Central memory CD8-positive, alpha-beta T cell (primary cell): ENCODE results near the gene MIS18A.

ENCODE experiments used
- ATAC-seq: fragments of 150-1000 bp; cut with Tn5 transposase; replicated peaks from 2 replicates; pipeline ENCODE4 v1.10.0; 2022; ENCODE audit warnings: mild to moderate bottlenecking, moderate FRiP score, moderate number of reproducible peaks; ENCODE audit not compliant: poor library complexity, severe bottlenecking; ENCODE audit errors: extremely low read depth
- DNase-seq, 2 donors: peaks; one replicate each; pipeline ENCODE4 v3.0.0; 2021; ENCODE audit warnings: low spot score in 2 of 2
- H3K27ac Mint-ChIP-seq: one replicate; pipeline ENCODE4 v1.8.0; 2022; ENCODE audit warnings: low read depth, mild to moderate bottlenecking, moderate library complexity, mixed read lengths
- H3K27me3 Mint-ChIP-seq: one replicate; pipeline ENCODE4 v1.8.0; 2022; ENCODE audit warnings: mixed read lengths
- H3K36me3 Mint-ChIP-seq: one replicate; pipeline ENCODE4 v1.8.0; 2022; ENCODE audit warnings: mild to moderate bottlenecking, moderate library complexity, mixed read lengths; ENCODE audit not compliant: insufficient read depth
- H3K4me1 Mint-ChIP-seq: one replicate; pipeline ENCODE4 v1.8.0; 2022; ENCODE audit warnings: mixed read lengths
- H3K4me3 Mint-ChIP-seq: one replicate; pipeline ENCODE4 v1.8.0; 2022; ENCODE audit warnings: mild to moderate bottlenecking, moderate library complexity, mixed read lengths
- H3K9me3 Mint-ChIP-seq: one replicate; pipeline ENCODE4 v1.8.0; 2022; ENCODE audit warnings: mixed read lengths

The MIS18A gene

DNA sequence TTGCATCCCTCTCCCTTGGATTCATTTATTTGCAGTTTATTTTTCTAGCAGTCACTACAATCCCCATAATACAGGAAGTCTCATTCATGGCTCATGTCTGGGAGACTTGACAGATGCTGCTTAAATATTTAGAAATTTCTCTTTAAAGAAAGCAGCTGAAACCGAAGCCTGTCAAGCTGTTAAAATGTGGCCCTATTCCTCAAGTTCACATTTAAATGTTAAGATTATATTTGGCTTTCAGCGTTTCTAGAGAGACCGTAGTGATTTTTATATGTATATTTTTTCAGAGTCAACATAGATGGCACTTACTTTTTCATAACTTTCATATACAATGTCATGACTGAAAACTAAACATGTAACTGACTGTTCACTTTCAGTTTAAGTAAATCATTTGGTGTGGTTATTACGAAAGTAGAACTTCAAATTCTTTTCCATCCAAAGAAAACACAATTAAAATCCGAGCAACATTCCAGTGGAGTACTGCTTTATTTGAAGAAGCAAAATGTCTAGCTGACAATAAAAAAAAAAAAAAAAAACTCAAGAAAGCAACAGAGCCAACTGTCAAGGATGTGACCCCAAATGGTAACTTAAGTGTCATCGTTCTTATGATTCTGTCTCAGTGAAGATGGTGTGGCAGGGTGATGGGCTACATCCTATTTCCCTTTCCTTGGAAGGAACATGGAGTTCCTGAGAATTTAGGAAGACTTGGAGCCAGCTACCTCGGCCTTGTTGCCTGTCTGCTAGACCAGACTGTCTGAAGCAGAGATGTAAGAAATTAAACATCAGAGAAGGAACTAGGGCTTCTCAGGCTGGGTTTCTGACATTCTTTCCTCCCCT is 37.8 kb downstream of the MIS18A start:
- Mint-ChIP-seq H3K9me3 (peaks cover 6% of the 10 kb centered on the region), H3K4me1 (no peaks in the 10 kb centered on the region), H3K4me3 (no peak overlapping the region), H3K27me3 (peaks cover 29% of the 10 kb centered on the region), H3K36me3 (peaks cover 2% of the 10 kb centered on the region), H3K27ac (no peak overlapping the region)
- no peak for ATAC-seq
- no peak for DNase-seq

DNA sequence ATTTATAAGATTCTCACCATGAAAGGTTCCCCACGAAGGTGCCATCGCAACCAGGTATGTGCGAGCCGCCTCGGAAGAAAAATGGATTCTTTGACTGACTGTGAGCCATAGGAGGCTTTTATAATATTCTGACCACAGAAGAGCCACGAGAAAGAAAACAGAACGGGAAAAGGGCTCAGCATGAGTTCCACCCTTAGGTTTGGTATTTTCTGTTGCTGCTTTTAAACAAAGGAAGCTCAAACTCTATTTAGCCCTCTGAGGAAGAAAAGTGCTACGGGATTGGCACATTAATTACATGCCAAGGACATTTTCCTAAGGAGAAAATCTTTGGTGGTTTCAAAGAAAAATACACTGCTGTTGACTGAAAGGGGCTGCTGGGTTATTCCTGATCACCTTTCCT is 39.3 kb downstream of the MIS18A start:
- H3K4me3 Mint-ChIP-seq: no peak overlapping the region
- peaks cover 2% of the 10 kb centered on the region for H3K36me3 Mint-ChIP-seq
- H3K9me3 Mint-ChIP-seq: peaks cover 6% of the 10 kb centered on the region
- no peak for ATAC-seq
- H3K4me1 Mint-ChIP-seq: no peaks in the 10 kb centered on the region
- no peak overlapping the region for H3K27ac Mint-ChIP-seq
- H3K27me3 Mint-ChIP-seq: peaks cover 17% of the 10 kb centered on the region
- DNase-seq: no peak

DNA sequence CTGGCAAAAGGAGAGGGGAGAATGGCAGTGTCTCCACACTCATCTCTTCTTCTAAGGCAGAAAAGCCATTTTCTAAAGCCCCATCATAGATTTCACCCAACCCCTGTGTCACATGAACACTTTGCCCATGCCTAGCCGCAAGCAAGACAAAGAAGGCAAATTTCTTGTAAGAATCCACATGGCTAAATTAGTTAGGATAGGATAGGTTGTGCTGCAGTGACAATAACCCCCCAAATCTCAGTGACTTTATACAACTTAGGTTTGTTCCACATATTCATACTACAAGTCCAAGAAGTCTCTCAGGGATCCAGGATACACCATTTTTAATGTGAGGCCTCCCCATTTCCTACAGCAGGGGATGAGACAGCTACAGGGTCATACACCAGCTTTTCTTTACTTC is 40.8 kb downstream of the MIS18A start:
- DNase-seq (no peak), ATAC-seq (no peak)
- Mint-ChIP-seq H3K36me3 (peaks cover 2% of the 10 kb centered on the region), H3K4me1 (no peaks in the 10 kb centered on the region), H3K9me3 (peaks cover 6% of the 10 kb centered on the region), H3K27ac (no peak overlapping the region), H3K4me3 (no peak overlapping the region), H3K27me3 (peaks cover 26% of the 10 kb centered on the region)

GRCh38 chr21:32237021-32237420 is 41.8 kb downstream of the MIS18A start:
- H3K9me3 Mint-ChIP-seq: peaks cover 6% of the 10 kb centered on the region
- H3K27ac Mint-ChIP-seq: no peak overlapping the region
- H3K4me1 Mint-ChIP-seq: no peaks in the 10 kb centered on the region
- H3K4me3 Mint-ChIP-seq: no peak overlapping the region
- peaks cover 27% of the 10 kb centered on the region for H3K27me3 Mint-ChIP-seq
- ATAC-seq (no peak), DNase-seq (no peak)
- H3K36me3 Mint-ChIP-seq: peaks cover 2% of the 10 kb centered on the region

DNA sequence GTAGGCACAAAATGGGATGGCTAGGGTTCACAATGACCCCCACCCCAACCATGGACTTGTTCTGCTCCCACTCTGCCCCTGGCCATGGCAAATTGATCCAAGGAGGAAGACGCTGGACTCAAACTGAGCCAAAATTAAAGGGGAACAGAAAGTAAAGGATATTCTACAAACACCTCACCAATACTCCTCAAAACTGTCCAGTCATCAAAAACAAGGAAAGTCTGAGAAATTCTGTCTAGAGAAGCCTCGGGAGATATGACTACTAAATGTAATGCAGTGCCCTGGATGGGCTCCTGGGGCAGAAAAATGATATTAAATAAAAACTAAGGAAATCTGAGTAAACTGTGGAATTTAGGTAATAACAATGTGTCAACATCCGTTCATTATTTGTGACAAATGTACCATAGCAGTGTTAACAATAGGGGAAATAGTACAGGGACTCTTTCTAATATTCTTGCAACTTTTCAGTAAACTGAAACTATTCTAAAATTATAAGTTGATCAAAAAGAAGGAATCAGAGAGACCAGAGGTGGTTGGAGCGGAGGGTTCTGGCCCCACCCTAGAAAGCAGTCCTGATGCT is 45.0 kb downstream of the MIS18A start:
- DNase-seq (no peak), ATAC-seq (no peak)
- Mint-ChIP-seq H3K27ac (no peak overlapping the region), H3K4me1 (no peaks in the 10 kb centered on the region), H3K36me3 (peaks cover 2% of the 10 kb centered on the region), H3K4me3 (no peak overlapping the region), H3K27me3 (peaks cover 19% of the 10 kb centered on the region), H3K9me3 (peaks cover 6% of the 10 kb centered on the region)

DNA sequence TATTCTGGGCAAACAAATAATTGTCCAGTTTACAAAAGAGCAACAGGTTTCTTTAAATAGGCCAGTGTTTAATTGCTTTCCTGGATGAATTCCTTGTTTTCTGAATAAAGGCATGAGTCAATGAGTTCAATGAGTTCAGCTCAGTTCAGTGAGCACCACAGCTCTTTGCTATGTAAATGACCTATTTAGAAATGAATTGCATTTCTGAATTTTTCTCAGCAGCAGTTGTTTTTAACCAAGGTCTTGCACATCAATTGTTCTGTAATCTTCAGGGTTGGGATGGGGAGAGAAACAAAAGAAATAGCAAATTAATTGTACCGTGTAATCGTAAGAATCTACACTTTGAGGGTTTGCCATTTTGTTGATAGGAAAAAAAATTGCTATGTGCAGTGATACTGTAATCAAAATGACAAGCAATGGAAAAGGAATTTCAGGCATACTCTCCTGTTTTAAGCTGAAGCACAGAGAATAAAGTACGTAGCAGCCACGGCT is 45.7 kb downstream of the MIS18A start:
- no peak overlapping the region for H3K27ac Mint-ChIP-seq
- no peaks in the 10 kb centered on the region for H3K36me3 Mint-ChIP-seq
- ATAC-seq (no peak), DNase-seq (no peak)
- H3K27me3 Mint-ChIP-seq: peaks cover 12% of the 10 kb centered on the region
- no peaks in the 10 kb centered on the region for H3K9me3 Mint-ChIP-seq
- H3K4me3 Mint-ChIP-seq: no peak overlapping the region
- no peaks in the 10 kb centered on the region for H3K4me1 Mint-ChIP-seq

GRCh38 chr21:32226444-32226843 is 52.4 kb downstream of the MIS18A start:
- H3K27ac Mint-ChIP-seq: no peak overlapping the region
- H3K36me3 Mint-ChIP-seq: no peaks in the 10 kb centered on the region
- ATAC-seq (no peak), DNase-seq (no peak)
- no peaks in the 10 kb centered on the region for H3K4me1 Mint-ChIP-seq
- peaks cover 23% of the 10 kb centered on the region for H3K27me3 Mint-ChIP-seq
- no peak overlapping the region for H3K4me3 Mint-ChIP-seq
- H3K9me3 Mint-ChIP-seq: peaks cover 14% of the 10 kb centered on the region
